Measurements from ENCODE around the gene DRAXIN.

- TF ChIP-seq POLR2A (IDR thresholded peaks at IDR 0.05; ENCODE audit: low read depth, low read length): no peak
- no peak for TF ChIP-seq POLR2AphosphoS5 (IDR thresholded peaks at IDR 0.05; ENCODE audit: low read depth, low read length)
- no peak for TF ChIP-seq PAX5 (IDR thresholded peaks at IDR 0.05; ENCODE audit: insufficient read depth, low read length, severe bottlenecking)
Observed at GRCh38 chr1:11659748-11660147, 31.8 kb upstream of the DRAXIN start.
